H1 (cell line): Measurements from ENCODE around the gene DHDH. TPM values are rescaled to one million over a fixed set of nuclear protein-coding genes. Genes with fewer than 3 reads are reported as not detected.

Experiments used
- CTCF ChIA-PET: fragments of 300-600 bp; sonication (Branson Sonifier 250); formaldehyde crosslinking; loops from one replicate; lab custom pipeline; 2021; ENCODE audit not compliant: partially characterized antibody; lab: Charles Lee
- POLR2A ChIA-PET: fragments of 300-600 bp; sonication (Branson Sonifier 250); formaldehyde crosslinking; loops from one replicate; lab custom pipeline; 2021; ENCODE audit warnings: inconsistent platforms; ENCODE audit not compliant: partially characterized antibody; lab: Charles Lee
- DNase-seq, 2 experiments: peaks; one replicate each; pipeline versions ENCODE4 v3.0.0 to v3.0.0-alpha.2; 2010 to 2022; ENCODE audit warnings: low spot score in 2 of 2, low read depth in 1 of 2, mixed read lengths in 1 of 2
- FAIRE-seq: peaks from 2 replicates; lab custom pipeline; 2011; peaks lifted over from hg19 to GRCh38; lab: Jason Lieb, UNC
- H2AFZ ChIP-seq: 2 replicates; pipeline ENCODE4 v1.8.1; 2012; ENCODE audit warnings: low read length, inconsistent platforms
- H2AK5ac ChIP-seq: 2 replicates; pipeline ENCODE4 v1.6.1; 2013; ENCODE audit warnings: low read depth, low read length
- H2BK120ac ChIP-seq: replicated peaks from 2 replicates; pipeline ENCODE3; 2013; ENCODE audit warnings: low read depth, low read length, inconsistent platforms
- H2BK12ac ChIP-seq: 2 replicates; pipeline ENCODE4 v1.6.1; 2013; ENCODE audit warnings: low read depth, low read length
- H2BK15ac ChIP-seq: 2 replicates; pipeline ENCODE4 v1.6.1; 2013; ENCODE audit warnings: low read length
- H2BK20ac ChIP-seq: 2 replicates; pipeline ENCODE4 v1.6.1; 2013; ENCODE audit warnings: low read length
- H2BK5ac ChIP-seq: 2 replicates; pipeline ENCODE4 v1.6.1; 2013; ENCODE audit warnings: low read depth, low read length
- H3K14ac ChIP-seq: 2 replicates; pipeline ENCODE4 v1.6.1; 2013; ENCODE audit warnings: inconsistent platforms; ENCODE audit not compliant: insufficient read length
- H3K18ac ChIP-seq: 2 replicates; pipeline ENCODE4 v1.6.1; 2013; ENCODE audit warnings: low read length; ENCODE audit errors: extremely low read depth
- H3K23ac ChIP-seq: 2 replicates; pipeline ENCODE4 v1.6.1; 2013; ENCODE audit warnings: inconsistent platforms; ENCODE audit not compliant: insufficient read length
- H3K23me2 ChIP-seq: 2 replicates; pipeline ENCODE4 v1.6.1; 2013; ENCODE audit warnings: low read depth, low read length
- H3K27ac ChIP-seq: 2 replicates; pipeline ENCODE4 v1.6.1; 2011; ENCODE audit warnings: low read depth, low read length, inconsistent platforms
- H3K27me3 ChIP-seq, 4 experiments: replicated peaks in 1 of 4; 1 replicate in 1 of 4; 2 replicates in 3 of 4; pipeline versions ENCODE4 v1.6.1 to v1.8.1; 2011 to 2013; ENCODE audit warnings: low read length in 3 of 4, mild to moderate bottlenecking in 3 of 4, inconsistent platforms in 2 of 4, mixed read lengths in 2 of 4, moderate library complexity in 1 of 4; ENCODE audit not compliant: control insufficient read depth in 3 of 4, insufficient read depth in 3 of 4; ENCODE audit errors: extremely low read depth in 1 of 4
- H3K36me3 ChIP-seq, 4 experiments: 2 replicates each; pipeline versions ENCODE4 v1.6.1 to v1.8.1; 2011 to 2013; ENCODE audit warnings: mild to moderate bottlenecking in 4 of 4, low read length in 3 of 4, moderate library complexity in 2 of 4, control low read depth in 1 of 4, inconsistent platforms in 1 of 4; ENCODE audit not compliant: insufficient read depth in 4 of 4, control insufficient read depth in 2 of 4
- H3K4ac ChIP-seq: replicated peaks from 2 replicates; pipeline ENCODE3; 2013; ENCODE audit warnings: low read length, low read depth, mixed read lengths, inconsistent platforms; ENCODE audit not compliant: insufficient read length
- H3K4me1 ChIP-seq, 4 experiments: replicated peaks in 1 of 4; 1 replicate in 1 of 4; 2 replicates in 3 of 4; pipeline versions ENCODE4 v1.6.1 to v1.8.1; 2011 to 2013; ENCODE audit warnings: low read length in 3 of 4, inconsistent platforms in 2 of 4, mixed read lengths in 1 of 4; ENCODE audit not compliant: insufficient read depth in 4 of 4, control insufficient read depth in 3 of 4
- H3K4me2 ChIP-seq, 2 experiments: 2 replicates each; pipeline versions ENCODE4 v1.6.1 to v1.8.1; 2011 to 2013; ENCODE audit warnings: low read depth in 2 of 2, low read length in 2 of 2, control low read depth in 1 of 2, inconsistent platforms in 1 of 2, mild to moderate bottlenecking in 1 of 2; ENCODE audit not compliant: insufficient read depth in 1 of 2
- H3K4me3 ChIP-seq, 4 experiments: fragments of 200-600, 300-600 bp in 1 of 4; sonication (generic), shearing (Covaris generic), sonication (Bioruptor Twin) in 1 of 4; 2 replicates each; pipeline versions ENCODE4 v1.5.1 to v1.8.1; 2011 to 2016; ENCODE audit warnings: low read length in 4 of 4, low read depth in 3 of 4, control low read depth in 2 of 4, inconsistent platforms in 2 of 4, mild to moderate bottlenecking in 2 of 4, mixed read lengths in 1 of 4, moderate library complexity in 1 of 4; ENCODE audit not compliant: insufficient read depth in 2 of 4; ENCODE audit errors: extremely low read depth in 1 of 4
- H3K56ac ChIP-seq: replicated peaks from 2 replicates; pipeline ENCODE3; 2013; ENCODE audit warnings: low read depth, mild to moderate bottlenecking, mixed read lengths, low read length, inconsistent platforms; ENCODE audit not compliant: insufficient read length
- H3K79me1 ChIP-seq: 2 replicates; pipeline ENCODE4 v1.6.1; 2013; ENCODE audit warnings: low read depth, low read length, control low read depth
- H3K79me2 ChIP-seq, 2 experiments: 2 replicates each; pipeline versions ENCODE4 v1.6.1 to v1.8.1; 2012 to 2013; ENCODE audit warnings: low read length in 2 of 2, mild to moderate bottlenecking in 2 of 2, inconsistent platforms in 1 of 2; ENCODE audit not compliant: insufficient read depth in 2 of 2, control insufficient read depth in 1 of 2
- H3K9ac ChIP-seq, 4 experiments: replicated peaks in 1 of 4; 1 replicate in 1 of 4; 2 replicates in 3 of 4; pipeline versions ENCODE4 v1.6.1 to v1.8.1; 2011 to 2013; ENCODE audit warnings: low read depth in 3 of 4, low read length in 3 of 4, control low read depth in 2 of 4, mild to moderate bottlenecking in 2 of 4, moderate library complexity in 2 of 4, inconsistent platforms in 1 of 4; ENCODE audit errors: extremely low read depth in 1 of 4
- H3K9me3 ChIP-seq, 2 experiments: 2 replicates each; pipeline versions ENCODE4 v1.6.1 to v1.8.1; 2012 to 2013; ENCODE audit warnings: mild to moderate bottlenecking in 2 of 2, moderate library complexity in 2 of 2, control low read depth in 1 of 2, inconsistent platforms in 1 of 2, low read depth in 1 of 2, low read length in 1 of 2, mixed read lengths in 1 of 2; ENCODE audit not compliant: insufficient read depth in 2 of 2
- H4K20me1 ChIP-seq, 2 experiments: replicated peaks in 1 of 2; 2 replicates each; pipeline versions ENCODE3 to v1.8.1; 2011 to 2013; ENCODE audit warnings: inconsistent platforms in 2 of 2, low read length in 2 of 2, mild to moderate bottlenecking in 1 of 2; ENCODE audit not compliant: insufficient read depth in 2 of 2, control insufficient read depth in 1 of 2
- H4K5ac ChIP-seq: 2 replicates; pipeline ENCODE4 v1.6.1; 2013; ENCODE audit warnings: low read length, low read depth, mixed read lengths, inconsistent platforms; ENCODE audit not compliant: insufficient read length
- H4K8ac ChIP-seq: 2 replicates; pipeline ENCODE4 v1.8.0; 2013; ENCODE audit warnings: mild to moderate bottlenecking, moderate library complexity, low read length, inconsistent platforms; ENCODE audit not compliant: insufficient read depth; ENCODE audit errors: extremely low read depth
- H4K91ac ChIP-seq: replicated peaks from 2 replicates; pipeline ENCODE3; 2013; ENCODE audit warnings: low read length, mixed read lengths, inconsistent platforms; ENCODE audit not compliant: insufficient read length
- ATF2 ChIP-seq: IDR thresholded peaks from 2 replicates; pipeline ENCODE4 v1.6.1; 2012; ENCODE audit warnings: low read length, inconsistent platforms
- CREB1 ChIP-seq: IDR thresholded peaks from 2 replicates; pipeline ENCODE4 v1.6.1; 2012; ENCODE audit warnings: inconsistent platforms
- JUN ChIP-seq: IDR thresholded peaks from 2 replicates; pipeline ENCODE4 v1.6.1; 2011; ENCODE audit warnings: low read depth, mild to moderate bottlenecking, improper control_type of control experiment, low read length
- RAD21 ChIP-seq, 2 experiments: IDR thresholded peaks in 1 of 2; conservative IDR thresholded peaks in 1 of 2; 2 replicates each; pipeline ENCODE4 v1.6.1; 2011; ENCODE audit warnings: low read depth in 2 of 2, low read length in 2 of 2, improper control_type of control experiment in 1 of 2, inconsistent platforms in 1 of 2, mild to moderate bottlenecking in 1 of 2, moderate library complexity in 1 of 2
- SIN3A ChIP-seq, 2 experiments: IDR thresholded peaks in 1 of 2; conservative IDR thresholded peaks in 1 of 2; 2 replicates each; pipeline ENCODE4 v1.6.1; 2011 to 2012; ENCODE audit warnings: low read length in 2 of 2, improper control_type of control experiment in 1 of 2, low read depth in 1 of 2, mild to moderate bottlenecking in 1 of 2
- TBP ChIP-seq: IDR thresholded peaks from 2 replicates; pipeline ENCODE4 v1.6.1; 2011; ENCODE audit warnings: low read depth, low read length, improper control_type of control experiment
- WGBS, 2 experiments: shearing (Covaris generic) in 1 of 2; methylation state at CpG; one replicate each; pipeline versions ENCODE4 v1.1.6 to v1.1.7; 2013 to 2015; ENCODE audit warnings: low lambda C conversion rate in 2 of 2, mixed read lengths in 2 of 2, inconsistent platforms in 1 of 2, low coverage in 1 of 2, missing lambda C conversion rate in 1 of 2; ENCODE audit not compliant: insufficient replicate concordance in 2 of 2, insufficient coverage in 1 of 2, insufficient read length in 1 of 2; ENCODE audit errors: extremely low coverage in 1 of 2, missing lambda C conversion rate in 1 of 2; 5-methylcytosine and 5-hydroxymethylcytosine counted together
- polyA plus RNA-seq, 7 experiments: library from polyadenylated mRNA; depleted of rRNA in 3 of 7; stranded (reverse) in 5 of 7; unstranded in 2 of 7; fragments of >200 nt in 5 of 7; fragments of 200-250 nt in 2 of 7; gene quantifications; 1 replicate in 5 of 7; 2 replicates in 1 of 7; 4 replicates in 1 of 7; pipeline versions ENCODE4 v1.2.1 to v1.2.3, GENCODE V29; 2011 to 2013; ENCODE audit warnings: missing spikeins in 2 of 7, mixed read lengths in 2 of 7
- total RNA-seq: library from RNA; stranded (reverse); fragmentation: NEBNext Ultra II Directional; extraction: Animal tissue kit (Norgen Biotek cat#: 25700); gene quantifications from 2 replicates; pipeline ENCODE4 v1.2.1, GENCODE V29; 2021
- TF ChIP-seq, protein P1 (sequence below), 3 experiments: IDR thresholded peaks; 1 replicate in 2 of 3; 2 replicates in 1 of 3; pipeline versions ENCODE4 v1.5.1 to v1.6.1; 2011; ENCODE audit warnings: low read length in 3 of 3, mild to moderate bottlenecking in 3 of 3, inconsistent platforms in 2 of 3, low read depth in 1 of 3, moderate library complexity in 1 of 3; ENCODE audit not compliant: insufficient read depth in 1 of 3; ENCODE audit errors: control extremely low read depth in 1 of 3

DHDH gene
- total and polyA plus RNA-seq, 2 of the 8 experiments (the other 6 are each of a cell fraction or from before 2014, with no cell fraction given), result 2.2 to 2.8 TPM

DNA sequence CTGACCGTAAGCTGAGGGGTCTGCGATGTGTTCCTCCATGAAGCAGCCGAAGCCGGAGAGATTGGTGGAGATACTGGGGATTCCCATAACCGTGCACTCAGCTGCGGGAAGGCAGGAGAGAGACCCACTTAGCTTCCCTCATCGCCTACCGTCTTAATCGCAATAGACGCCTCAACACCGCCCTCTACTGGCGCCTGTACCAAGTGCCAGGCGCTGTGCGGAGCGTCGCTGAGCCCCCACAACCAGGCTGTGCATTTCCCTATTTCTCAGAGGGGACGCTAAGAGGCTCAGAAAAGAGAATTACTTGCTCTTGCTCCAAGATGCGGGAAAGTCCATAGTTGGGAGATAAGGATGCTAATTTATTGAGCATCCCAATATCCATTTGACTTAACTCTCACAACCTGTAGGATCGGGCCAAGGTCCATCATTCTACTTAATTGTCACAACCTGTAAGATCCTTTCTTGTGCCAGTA lies 37.5 kb downstream of the DHDH start:
- peak; percentile 81 for FAIRE-seq
- Histone ChIP-seq H3K27me3 (no peaks in the 10 kb centered on the region), H4K20me1 (peaks cover under 1 to 11% of the 10 kb centered on the region in 2 experiments), H4K5ac (no peak overlapping the region), H3K9me3 (no peaks in the 10 kb centered on the region), H4K8ac (no peak overlapping the region), H3K23me2 (peaks cover 4% of the 10 kb centered on the region; the same call in 1 of the 2 replicates), H3K23ac (no peak overlapping the region), H2BK12ac (no peak overlapping the region), H2BK15ac (no peak overlapping the region), H3K14ac (no peak overlapping the region), H3K4me2 (no peak overlapping the region; a peak in 1 of 4 replicates), H2BK20ac (no peak overlapping the region), H3K4me3 (no peak overlapping the region), H3K79me1 (0 out of 2 replicates have a peak, but pooled peaks cover under 1% of the 10 kb centered on the region), H2AFZ (no peak overlapping the region), H2BK5ac (no peak overlapping the region), H3K18ac (no peak overlapping the region), H3K4ac (no peak overlapping the region), H3K36me3 (peaks cover 7 to 34% (median 19%) of the 10 kb centered on the region in 4 experiments; a peak in 5 of 8 replicates), H3K27ac (no peak overlapping the region), H2BK120ac (no peak overlapping the region), H2AK5ac (no peak overlapping the region), H3K79me2 (peaks cover 0 to 5% of the 10 kb centered on the region in 2 experiments; a peak in 2 of 4 replicates), H4K91ac (no peak overlapping the region), H3K9ac (no peak overlapping the region), H3K4me1 (peaks cover 0 to 3% (median 1%) of the 10 kb centered on the region in 4 experiments; a peak in 4 of 7 replicates), H3K56ac (no peak overlapping the region)
- CTCF ChIA-PET, result interaction anchor here (0.5 to 3.0 kb wide), 50 partner anchors 9 to 415 kb away, joined by 3 to 18 read pairs (median 5); partner anchors contain the start of genes BAX, DHDH, FUT1 and GYS1
- POLR2A ChIA-PET, result interaction anchor here (0.6 to 4.6 kb wide), 13 partner anchors 9 to 156 kb away, joined by 3 to 27 read pairs (median 4); partner anchors contain the start of genes BAX, DHDH, NUCB1 and PPP1R15A
- DNase-seq, result peak in 1 of 2 experiments; percentile 96
- 28% methylated on average over 19 of the region's 19 CpGs; no CpG with 5 or more reads in 1 of the 2 experiments for WGBS, 2 experiments
- TF ChIP-seq, protein P1, sequence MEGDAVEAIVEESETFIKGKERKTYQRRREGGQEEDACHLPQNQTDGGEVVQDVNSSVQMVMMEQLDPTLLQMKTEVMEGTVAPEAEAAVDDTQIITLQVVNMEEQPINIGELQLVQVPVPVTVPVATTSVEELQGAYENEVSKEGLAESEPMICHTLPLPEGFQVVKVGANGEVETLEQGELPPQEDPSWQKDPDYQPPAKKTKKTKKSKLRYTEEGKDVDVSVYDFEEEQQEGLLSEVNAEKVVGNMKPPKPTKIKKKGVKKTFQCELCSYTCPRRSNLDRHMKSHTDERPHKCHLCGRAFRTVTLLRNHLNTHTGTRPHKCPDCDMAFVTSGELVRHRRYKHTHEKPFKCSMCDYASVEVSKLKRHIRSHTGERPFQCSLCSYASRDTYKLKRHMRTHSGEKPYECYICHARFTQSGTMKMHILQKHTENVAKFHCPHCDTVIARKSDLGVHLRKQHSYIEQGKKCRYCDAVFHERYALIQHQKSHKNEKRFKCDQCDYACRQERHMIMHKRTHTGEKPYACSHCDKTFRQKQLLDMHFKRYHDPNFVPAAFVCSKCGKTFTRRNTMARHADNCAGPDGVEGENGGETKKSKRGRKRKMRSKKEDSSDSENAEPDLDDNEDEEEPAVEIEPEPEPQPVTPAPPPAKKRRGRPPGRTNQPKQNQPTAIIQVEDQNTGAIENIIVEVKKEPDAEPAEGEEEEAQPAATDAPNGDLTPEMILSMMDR (IDR thresholded peaks at IDR 0.05; ENCODE audit: control extremely low read depth in 1 of 3, insufficient read depth in 1 of 3, low read depth in 1 of 3, low read length in 3 of 3), result peak; percentile 94 to 98 (median 95)
- TF ChIP-seq JUN (no peak), TBP (0 out of 2 replicates have a peak, but pooled peaks have one; percentile 34), RAD21 (IDR thresholded peaks at IDR 0.05 in 1 of 2, conservative IDR thresholded peaks at IDR 0.05 in 1 of 2; ENCODE audit: low read depth in 2 of 2, low read length in 2 of 2) (peak; percentile 87 to 93), ATF2 (no peak; the same call in 1 of the 2 replicates), SIN3A (conservative IDR thresholded peaks at IDR 0.05 in 1 of 2, IDR thresholded peaks at IDR 0.05 in 1 of 2; ENCODE audit: low read depth in 1 of 2, low read length in 2 of 2) (0 out of 4 replicates have a peak, but pooled peaks of 1 of the 2 experiments have one; percentile 56), CREB1 (0 out of 2 replicates have a peak, but pooled peaks have one; percentile 22)
